GM23338 (cell line): ENCODE measurements around the gene C1orf141. TPM values are rescaled to one million over a fixed set of nuclear protein-coding genes. Genes with fewer than 3 reads are reported as not detected.

Source experiments
- ATAC-seq: fragments of 200-7000 bp; cut with Tn5 transposase; 3 replicates; pipeline ENCODE4 v1.9.1; 2020
- DNase-seq: peaks from one replicate; pipeline ENCODE4 v3.0.0-alpha.2; 2015; ENCODE audit warnings: low spot score
- H2AFZ ChIP-seq: fragments of 200-600 bp; sonication (generic); 2 replicates; pipeline ENCODE4 v1.8.0; 2016; ENCODE audit warnings: antibody characterized with exemption, mild to moderate bottlenecking, moderate library complexity
- H3F3A ChIP-seq: fragments of 200-600 bp; sonication (generic); replicated peaks from 2 replicates; pipeline ENCODE4 v1.8.0; 2017; ENCODE audit warnings: antibody characterized with exemption, mixed run types, low read depth
- H3K27ac ChIP-seq: fragments of 200-600 bp; sonication (generic); 2 replicates; pipeline ENCODE4 v1.6.1; 2016; ENCODE audit warnings: low read depth
- H3K27me3 ChIP-seq: fragments of 200-600 bp; sonication (generic); 2 replicates; pipeline ENCODE4 v1.8.0; 2016; ENCODE audit warnings: mild to moderate bottlenecking, mixed run types, moderate library complexity; ENCODE audit not compliant: insufficient read depth
- H3K36me3 ChIP-seq: fragments of 200-600 bp; sonication (generic); 2 replicates; pipeline ENCODE4 v1.8.0; 2016; ENCODE audit warnings: mild to moderate bottlenecking; ENCODE audit not compliant: insufficient read depth
- H3K4me1 ChIP-seq: fragments of 200-600 bp; sonication (generic); 2 replicates; pipeline ENCODE4 v1.8.0; 2016; ENCODE audit warnings: mild to moderate bottlenecking, moderate library complexity; ENCODE audit not compliant: insufficient read depth
- H3K4me2 ChIP-seq: fragments of 200-600 bp; sonication (generic); 2 replicates; pipeline ENCODE4 v1.7.1; 2017; ENCODE audit warnings: mixed run types
- H3K4me3 ChIP-seq: fragments of 200-600 bp; sonication (generic); 2 replicates; pipeline ENCODE4 v1.6.1; 2016; ENCODE audit warnings: mixed run types
- H3K79me2 ChIP-seq: fragments of 200-600 bp; sonication (generic); replicated peaks from 2 replicates; pipeline ENCODE4 v1.8.0; 2017; ENCODE audit warnings: mild to moderate bottlenecking; ENCODE audit not compliant: insufficient read depth
- H3K9me2 ChIP-seq: fragments of 200-600 bp; sonication (generic); 2 replicates; pipeline ENCODE4 v1.8.0; 2017; ENCODE audit not compliant: insufficient read depth
- H4K20me1 ChIP-seq: fragments of 200-600 bp; sonication (generic); replicated peaks from 2 replicates; pipeline ENCODE4 v1.8.0; 2017; ENCODE audit warnings: mild to moderate bottlenecking; ENCODE audit not compliant: insufficient read depth
- H3K27ac Mint-ChIP-seq: 2 replicates; pipeline ENCODE4 v1.8.0; 2020; ENCODE audit warnings: inconsistent platforms, mild to moderate bottlenecking, moderate library complexity, mixed read lengths
- H3K27me3 Mint-ChIP-seq: 3 replicates; pipeline ENCODE4 v1.8.0; 2022; ENCODE audit warnings: low read depth, mild to moderate bottlenecking, moderate library complexity, mixed read lengths, inconsistent platforms; ENCODE audit not compliant: insufficient read depth, poor library complexity
- H3K36me3 Mint-ChIP-seq: 3 replicates; pipeline ENCODE4 v1.8.0; 2021; ENCODE audit warnings: low read depth, mild to moderate bottlenecking, inconsistent platforms, moderate library complexity, mixed read lengths
- H3K4me1 Mint-ChIP-seq: 3 replicates; pipeline ENCODE4 v1.8.0; 2020; ENCODE audit warnings: mild to moderate bottlenecking, inconsistent platforms, mixed read lengths
- H3K4me3 Mint-ChIP-seq: 3 replicates; pipeline ENCODE4 v1.8.0; 2021; ENCODE audit warnings: moderate library complexity, mild to moderate bottlenecking, inconsistent platforms, mixed read lengths
- H3K9me3 Mint-ChIP-seq: 3 replicates; pipeline ENCODE4 v1.8.0; 2020; ENCODE audit warnings: moderate library complexity, mild to moderate bottlenecking, inconsistent platforms, mixed read lengths
- CREB1 ChIP-seq: fragments of 250-450 bp; sonication (Bioruptor Pico); IDR thresholded peaks from 2 replicates; pipeline ENCODE4 v1.5.0; 2020; ENCODE audit warnings: low read depth, mild to moderate bottlenecking, moderate library complexity
- CTCF ChIP-seq, 2 experiments: fragments of 200-600 bp in 1 of 2; sonication (generic) in 1 of 2; conservative IDR thresholded peaks; 2 replicates each; pipeline versions ENCODE4 v1.5.1 to v1.6.1; 2016 to 2017; ENCODE audit warnings: antibody characterized with exemption in 2 of 2, low read depth in 2 of 2, mild to moderate bottlenecking in 2 of 2, moderate library complexity in 1 of 2
- ETS1 ChIP-seq: IDR thresholded peaks from 2 replicates; pipeline ENCODE4 v1.6.1; 2016; ENCODE audit warnings: antibody characterized with exemption
- EZH2 ChIP-seq: fragments of 200-600 bp; sonication (generic); IDR thresholded peaks from one replicate; pipeline ENCODE4 v1.8.0; 2017; ENCODE audit warnings: antibody characterized with exemption, mild to moderate bottlenecking, low read depth; ENCODE audit not compliant: unreplicated experiment
- EZH2phosphoT487 ChIP-seq: fragments of 200-600 bp; sonication (generic); IDR thresholded peaks from one replicate; pipeline ENCODE4 v1.8.1; 2018; ENCODE audit warnings: antibody characterized with exemption; ENCODE audit not compliant: unreplicated experiment
- JUNB ChIP-seq: IDR thresholded peaks from one replicate; pipeline ENCODE4 v1.6.1; 2016; ENCODE audit warnings: antibody characterized with exemption; ENCODE audit not compliant: unreplicated experiment
- NANOG ChIP-seq: IDR thresholded peaks from 2 replicates; pipeline ENCODE4 v1.6.1; 2016; ENCODE audit warnings: antibody characterized with exemption, borderline replicate concordance
- POLR2AphosphoS5 ChIP-seq: IDR thresholded peaks from 2 replicates; pipeline ENCODE4 v1.6.1; 2016; ENCODE audit warnings: antibody characterized with exemption, low read depth
- REST ChIP-seq: IDR thresholded peaks from one replicate; pipeline ENCODE4 v1.6.1; 2018; ENCODE audit warnings: antibody characterized with exemption; ENCODE audit not compliant: unreplicated experiment
- STAT1 ChIP-seq: IDR thresholded peaks from one replicate; pipeline ENCODE4 v1.6.1; 2016; ENCODE audit warnings: antibody characterized with exemption; ENCODE audit not compliant: unreplicated experiment
- ZNF114 ChIP-seq: fragments of 250-450 bp; sonication (Bioruptor Pico); IDR thresholded peaks from 2 replicates; pipeline ENCODE4 v1.5.0; 2020; ENCODE audit warnings: mild to moderate bottlenecking, moderate library complexity
- ZNF331 ChIP-seq: fragments of 250-450 bp; sonication (Bioruptor Pico); IDR thresholded peaks from 2 replicates; pipeline ENCODE4 v1.5.0; 2020; ENCODE audit warnings: low read depth, mild to moderate bottlenecking, moderate library complexity
- ZNF462 ChIP-seq: fragments of 250-450 bp; sonication (Bioruptor Pico); IDR thresholded peaks from 2 replicates; pipeline ENCODE4 v1.5.0; 2020; ENCODE audit warnings: mild to moderate bottlenecking, moderate library complexity
- polyA plus RNA-seq: library from polyadenylated mRNA; unstranded; fragments of >200 nt; fragmentation: Nextera tagmentation; extraction: Ambion mirVana; gene quantifications from 2 replicates; pipeline ENCODE4 v1.2.1, GENCODE V29; 2016
- total RNA-seq: library from RNA; depleted of rRNA; stranded (reverse); fragments of >200 nt; shearing (Covaris generic); gene quantifications from 2 replicates; pipeline ENCODE4 v1.2.3, GENCODE V29; 2014

Gene C1orf141
- total and polyA plus RNA-seq, 2 experiments from 2014 or later, result not detected

GRCh38 chr1:67171978-67172377 lies 37.2 kb upstream of the C1orf141 start:
- no peak for TF ChIP-seq EZH2
- no peak for TF ChIP-seq CTCF (conservative IDR thresholded peaks at IDR 0.05; ENCODE audit: low read depth in 2 of 2)
- no peak for TF ChIP-seq REST
- no peak for TF ChIP-seq EZH2phosphoT487
- TF ChIP-seq CREB1 (CRISPR knock-in tag), result no peak
- no peak for TF ChIP-seq ZNF462
- TF ChIP-seq ZNF331 (CRISPR knock-in tag), result no peak
- TF ChIP-seq STAT1, result no peak
- no peak for TF ChIP-seq POLR2AphosphoS5
- TF ChIP-seq NANOG, result no peak
- no peak for TF ChIP-seq ETS1
- TF ChIP-seq ZNF114 (CRISPR knock-in tag), result no peak
- no peak for TF ChIP-seq JUNB
- DNase-seq (no peak), ATAC-seq (no peak)
- no peak overlapping the region for H3K4me3 Mint-ChIP-seq
- Histone ChIP-seq H3K79me2 (no peaks in the 10 kb centered on the region), H3K27ac (no peak overlapping the region), H3K27me3 (no peaks in the 10 kb centered on the region), H3K4me1 (no peaks in the 10 kb centered on the region), H4K20me1 (no peaks in the 10 kb centered on the region), H3K36me3 (no peaks in the 10 kb centered on the region), H3F3A (no peaks in the 10 kb centered on the region), H3K4me3 (no peak overlapping the region), H3K9me2 (0 out of 2 replicates have a peak, but pooled peaks cover 7% of the 10 kb centered on the region), H2AFZ (no peak overlapping the region), H3K4me2 (no peak overlapping the region)
- H3K27me3 Mint-ChIP-seq, result no peaks in the 10 kb centered on the region
- no peaks in the 10 kb centered on the region for H3K36me3 Mint-ChIP-seq
- H3K4me1 Mint-ChIP-seq, result no peaks in the 10 kb centered on the region
- no peak overlapping the region for H3K27ac Mint-ChIP-seq
- H3K9me3 Mint-ChIP-seq, result no peaks in the 10 kb centered on the region
